ENCODE measurements around the gene KIF25.
"Not testable (repeated sequence)": the region's sequence is repeated elsewhere in the genome, so short reads cannot be mapped to it uniquely, and the experiment has no call there.

Gene KIF25

DNA sequence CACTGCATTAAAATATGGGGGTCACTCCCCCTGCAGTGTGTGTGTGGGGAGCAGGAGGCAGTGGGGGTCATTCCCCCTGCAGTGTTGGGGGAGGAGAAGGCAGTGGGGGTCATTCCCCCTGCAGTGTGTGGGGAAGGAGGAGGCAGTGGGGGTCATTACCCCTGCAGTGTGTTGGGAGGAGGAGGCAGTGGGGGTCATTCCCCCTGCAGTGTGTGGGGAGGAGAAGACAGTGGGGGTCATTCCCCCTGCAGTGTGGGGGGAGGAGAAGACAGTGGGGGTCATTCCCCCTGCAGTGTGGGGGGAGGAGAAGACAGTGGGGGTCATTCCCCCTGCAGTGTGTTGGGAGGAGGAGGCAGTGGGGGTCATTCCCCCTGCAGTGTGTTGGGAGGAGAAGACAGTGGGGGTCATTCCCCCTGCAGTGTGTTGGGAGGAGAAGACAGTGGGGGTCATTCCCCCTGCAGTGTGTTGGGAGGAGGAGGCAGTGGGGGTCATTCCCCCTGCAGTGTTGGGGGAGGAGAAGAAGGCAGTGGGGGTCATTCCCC is 21.3 kb upstream of the KIF25 start:
- DNase-seq: not testable (repeated sequence)

- DNase-seq: no peak
These were observed 20.8 kb upstream of the KIF25 start for GRCh38 chr6:167976708-167977107.

GRCh38 chr6:167977717-167978467 is 19.6 kb upstream of the KIF25 start:
- DNase-seq: no peak

DNA sequence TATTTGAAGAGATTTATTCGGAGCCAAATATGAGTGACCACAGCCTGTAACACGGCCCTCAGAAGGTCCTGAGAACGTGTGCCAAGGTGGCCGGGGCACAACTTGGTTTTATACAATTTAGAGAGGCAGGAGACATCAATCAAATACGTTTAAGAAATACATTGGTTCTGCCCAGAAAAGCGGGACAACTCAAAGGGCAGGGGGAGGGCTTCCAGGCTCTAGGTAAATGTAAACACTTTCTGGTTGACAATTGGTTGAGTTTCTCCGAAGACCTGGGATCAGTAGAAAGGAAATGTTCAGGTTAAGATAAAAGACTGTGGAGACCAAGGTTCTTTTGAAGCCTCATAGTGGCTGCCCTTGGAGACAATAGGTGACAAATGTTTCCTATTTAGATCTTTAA is 18.9 kb upstream of the KIF25 start:
- no peak for DNase-seq

DNA sequence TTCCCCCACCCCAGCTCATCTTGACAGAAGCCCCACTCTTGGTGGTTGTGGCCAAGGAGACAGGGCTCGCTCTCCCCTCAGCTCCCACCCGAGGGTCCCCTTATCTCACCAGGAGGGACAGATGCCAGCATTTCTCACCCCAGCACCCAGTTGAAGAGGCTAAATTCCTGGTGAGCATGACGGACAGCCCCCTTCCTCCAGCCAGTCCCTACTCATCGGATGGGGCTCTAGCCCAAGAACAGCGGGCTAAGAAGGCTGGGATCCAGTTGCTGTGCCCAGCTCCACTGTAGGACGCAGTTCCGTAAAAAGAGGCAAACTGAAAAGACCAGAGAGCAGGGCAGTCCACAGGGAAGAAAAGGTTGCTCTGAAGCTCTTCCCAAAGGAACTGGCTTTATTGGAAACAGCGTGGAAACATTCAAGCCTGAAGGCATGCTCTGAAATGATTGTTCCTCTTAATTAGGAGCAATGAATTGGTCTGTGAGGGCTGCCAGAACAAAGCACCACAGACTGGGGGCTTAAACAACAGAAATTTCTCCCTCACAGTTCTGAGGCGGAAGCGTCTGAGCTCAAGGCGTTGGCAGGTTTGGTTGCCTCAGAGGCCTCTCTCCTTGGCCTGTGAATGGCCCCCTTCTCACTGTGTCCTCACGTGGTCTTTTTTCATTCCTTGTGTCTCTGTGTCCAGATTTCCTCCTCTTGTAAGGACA is 17.9 kb upstream of the KIF25 start:
- no peak for DNase-seq

- no peak for DNase-seq
These were observed 16.4 kb upstream of the KIF25 start for GRCh38 chr6:167980911-167981580.

- DNase-seq: no peak
These were observed 15.5 kb upstream of the KIF25 start for GRCh38 chr6:167981916-167982462.

DNA sequence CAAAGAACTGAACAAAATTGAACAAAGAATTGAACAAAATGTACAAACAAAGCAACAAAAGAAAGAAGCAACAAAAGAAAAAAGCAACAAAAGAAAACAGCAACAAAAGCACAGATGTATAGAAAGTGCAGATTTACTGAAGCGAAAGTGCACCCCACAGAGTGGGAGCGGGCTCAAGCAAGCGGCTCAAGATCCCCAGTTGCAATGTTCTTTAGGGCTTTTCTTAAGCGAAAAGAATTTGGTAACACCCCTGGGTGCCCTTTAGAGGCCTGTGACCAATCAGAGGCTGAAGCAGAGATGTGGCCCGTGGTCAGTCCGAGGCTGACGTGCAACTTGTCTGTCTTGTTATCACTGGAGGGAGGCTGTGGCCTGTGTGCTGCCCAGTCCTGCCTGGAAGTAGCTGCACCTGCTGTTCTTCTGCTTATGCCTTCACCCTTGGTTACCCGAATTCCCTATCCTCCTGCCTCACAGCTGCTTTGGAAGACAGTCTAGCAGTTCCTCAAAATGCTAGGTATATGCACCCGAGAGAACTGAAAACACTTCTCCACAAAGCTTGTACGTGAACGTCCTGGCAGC is 13.2 kb upstream of the KIF25 start:
- no peak for DNase-seq

- DNase-seq: no peak
These were observed 12.4 kb upstream of the KIF25 start for GRCh38 chr6:167984876-167985604.

GRCh38 chr6:167985911-167986595 is 11.4 kb upstream of the KIF25 start:
- DNase-seq: no peak

- DNase-seq: no peak
These were observed 9.9 kb upstream of the KIF25 start for GRCh38 chr6:167987396-167988153.

DNA sequence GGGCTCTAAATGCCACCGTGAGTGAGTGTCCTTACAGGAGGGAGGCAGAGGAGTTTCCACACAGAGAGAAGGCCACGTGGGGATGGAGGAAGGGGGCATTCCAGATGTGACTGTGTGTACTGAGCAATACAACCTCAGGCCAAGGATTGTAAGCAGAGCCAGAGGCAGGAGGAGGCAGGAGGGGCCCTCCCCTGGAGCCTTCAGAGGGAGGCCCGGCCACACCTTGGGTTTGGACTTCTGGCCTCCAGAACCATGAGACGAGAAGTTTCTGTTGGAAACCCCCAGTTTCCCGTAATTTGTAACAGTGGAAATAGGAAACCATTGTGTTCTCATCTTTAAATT is 9.3 kb upstream of the KIF25 start:
- no peak for DNase-seq

DNA sequence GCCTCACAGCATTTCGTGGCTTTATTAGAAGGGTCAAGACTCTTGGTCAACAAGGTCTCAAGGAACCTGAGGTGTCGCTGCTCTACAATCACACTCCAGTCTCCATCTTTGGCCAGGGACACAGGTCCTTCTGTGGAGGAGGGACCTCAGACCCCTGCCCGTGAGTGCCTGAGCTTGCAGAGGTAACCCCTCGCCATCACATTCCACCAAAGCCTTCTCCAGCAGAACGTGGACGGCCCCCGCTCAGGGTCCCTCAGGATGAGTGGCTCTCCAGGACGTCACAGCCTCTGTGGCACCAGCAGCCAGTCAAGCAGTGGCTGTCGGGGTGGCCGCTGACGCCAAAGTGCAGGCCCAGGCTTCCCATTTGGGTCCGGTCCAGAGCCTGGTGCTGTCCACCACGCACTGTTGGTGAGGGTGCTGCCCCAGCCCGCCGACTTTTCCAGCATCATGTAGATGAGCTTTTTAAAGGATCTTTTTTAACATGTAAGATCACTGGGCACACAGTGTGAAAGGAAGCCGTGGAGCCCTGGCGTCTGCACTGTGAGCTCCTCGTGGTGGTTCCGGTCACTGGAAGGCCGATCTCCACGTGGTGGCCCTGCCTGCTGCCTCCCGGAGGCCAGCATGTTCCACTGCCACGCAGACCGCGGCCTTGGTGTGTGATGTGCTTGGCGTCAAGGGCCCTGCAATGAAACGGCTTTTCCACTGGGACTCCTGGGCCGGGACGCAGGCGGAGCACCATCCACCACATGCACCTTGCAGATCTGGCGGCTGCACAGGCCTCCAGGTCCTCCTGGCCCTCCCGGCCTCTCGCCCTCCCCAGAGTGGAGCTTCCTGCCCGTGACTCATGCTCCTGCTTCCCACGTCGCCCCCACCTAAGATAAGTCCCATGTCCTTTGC is 8.3 kb upstream of the KIF25 start:
- no peak for DNase-seq

DNA sequence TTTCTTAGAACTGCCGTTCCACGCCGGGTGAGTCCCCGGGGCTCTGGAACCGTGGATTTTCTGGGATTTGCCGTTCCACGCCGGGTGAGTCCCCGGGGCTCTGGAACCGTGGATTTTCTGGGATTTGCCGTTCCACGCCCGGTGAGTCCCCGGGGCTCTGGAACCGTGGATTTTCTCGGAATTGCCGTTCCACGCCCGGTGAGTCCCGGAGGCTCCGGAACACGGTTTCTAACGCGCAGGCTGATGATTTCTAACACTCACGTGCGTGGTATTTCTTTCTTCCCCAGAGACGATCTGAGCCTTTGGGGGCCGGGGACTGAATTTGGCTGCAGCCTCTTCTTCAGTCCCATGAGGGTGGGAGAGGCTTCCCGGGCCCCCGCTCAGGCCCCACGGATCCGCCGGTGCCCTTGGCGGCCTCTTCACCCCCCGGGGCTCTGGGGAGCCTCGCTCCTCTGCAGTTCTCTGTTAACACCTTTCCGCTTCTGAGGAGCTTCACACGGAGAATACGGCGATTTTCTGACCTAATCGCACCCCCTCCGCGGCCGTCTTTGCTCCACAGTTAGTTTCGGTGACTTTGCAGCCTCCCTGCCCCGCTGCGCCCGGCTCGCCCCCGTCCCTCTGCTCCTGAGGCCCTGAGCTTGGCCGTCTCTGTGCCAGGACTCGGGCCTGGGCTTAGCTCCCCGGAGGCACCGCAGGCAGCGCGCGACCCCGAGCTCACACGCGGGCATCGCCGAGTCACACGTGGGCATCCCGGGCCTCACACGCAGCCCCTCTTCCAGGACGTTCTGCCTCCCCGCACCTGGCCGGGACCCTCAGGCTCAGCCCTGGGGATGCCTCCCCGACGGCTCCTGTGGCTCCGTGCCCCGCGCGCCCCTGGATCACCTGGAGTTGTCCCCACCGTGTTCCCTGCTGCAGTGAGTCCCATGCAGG is 7.2 kb upstream of the KIF25 start:
- no peak for DNase-seq

DNA sequence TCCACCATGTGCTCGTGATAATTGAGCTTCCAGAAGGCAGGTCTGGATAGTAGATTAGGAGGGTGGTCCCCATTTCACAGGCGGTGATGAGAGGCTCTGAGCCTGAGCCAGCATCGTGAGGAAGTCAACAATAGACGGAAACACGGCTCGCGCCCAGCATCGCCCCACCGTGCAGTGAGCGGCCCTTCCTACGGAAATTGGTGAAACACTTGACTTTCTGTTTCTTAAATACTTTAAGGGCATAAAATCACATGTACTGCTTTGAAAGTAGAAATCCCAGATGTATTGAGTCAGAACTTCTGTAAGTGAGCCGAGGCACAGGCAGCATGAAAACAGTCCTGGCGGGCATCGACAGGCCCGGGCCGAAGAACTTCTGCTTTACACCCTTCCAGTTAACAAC is 4.3 kb upstream of the KIF25 start:
- DNase-seq: no peak

DNA sequence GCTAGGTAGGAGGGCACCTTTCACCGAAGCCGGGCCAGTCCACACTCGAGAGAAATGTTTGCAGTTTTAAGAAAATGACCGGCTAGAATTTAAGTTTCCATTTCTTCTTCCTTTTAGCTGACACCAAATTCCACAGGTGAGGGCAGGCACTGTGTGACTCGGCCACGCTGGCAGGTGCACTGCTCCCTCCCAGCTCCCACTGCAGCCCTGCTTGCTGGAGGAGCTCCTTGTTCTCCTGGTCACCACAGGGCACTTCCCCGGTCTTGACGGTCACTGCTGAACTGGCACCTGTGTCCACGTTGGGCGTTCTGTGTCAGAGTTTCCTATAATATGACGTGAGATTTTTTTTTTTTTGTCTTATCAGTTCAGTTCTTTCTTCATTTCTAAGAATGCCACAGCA is 3.6 kb upstream of the KIF25 start:
- DNase-seq: no peak

- no peak for DNase-seq
These were observed 2.2 kb upstream of the KIF25 start for GRCh38 chr6:167995302-167995701.

- no peak for DNase-seq
These were observed 1.7 kb upstream of the KIF25 start for GRCh38 chr6:167995731-167996151.
